Stimulated activated naive CD4-positive, alpha-beta T cell treated with Interleukin-2 at 50 U/mL for 16 hours (primary cell): ENCODE measurements around the gene SC5D.

Source experiments
- DNase-seq: peaks from one replicate; lab custom pipeline; 2025; lab: John Stamatoyannopoulos, UW

SC5D gene

GRCh38 chr11:121328967-121329679, 36.6 kb downstream of the SC5D start:
- no peak for DNase-seq

- DNase-seq = no peak
These were observed 37.3 kb downstream of the SC5D start for GRCh38 chr11:121329781-121330395.

GRCh38 chr11:121330614-121331435, 38.3 kb downstream of the SC5D start:
- DNase-seq = no peak

- no peak for DNase-seq
These were observed 42.6 kb downstream of the SC5D start for GRCh38 chr11:121334973-121335710.

GRCh38 chr11:121336279-121336937, 43.8 kb downstream of the SC5D start:
- DNase-seq = no peak

GRCh38 chr11:121337078-121337477, 44.5 kb downstream of the SC5D start:
- no peak for DNase-seq

- no peak for DNase-seq
These were observed 45.2 kb downstream of the SC5D start for GRCh38 chr11:121337740-121338272.

- no peak for DNase-seq
These were observed 46.0 kb downstream of the SC5D start for GRCh38 chr11:121338536-121338935.

- DNase-seq = no peak
These were observed 47.5 kb downstream of the SC5D start for GRCh38 chr11:121340032-121340580.

- DNase-seq = no peak
These were observed 49.0 kb downstream of the SC5D start for GRCh38 chr11:121341609-121342008.

- no peak for DNase-seq
These were observed 52.3 kb downstream of the SC5D start for GRCh38 chr11:121344824-121345223.

GRCh38 chr11:121347094-121347493, 54.5 kb downstream of the SC5D start:
- DNase-seq = no peak

GRCh38 chr11:121347813-121348212, 55.2 kb downstream of the SC5D start:
- DNase-seq = no peak

- no peak for DNase-seq
These were observed 55.8 kb downstream of the SC5D start for GRCh38 chr11:121348220-121348875.

GRCh38 chr11:121349790-121350189, 57.2 kb downstream of the SC5D start:
- no peak for DNase-seq

- DNase-seq = no peak
These were observed 57.9 kb downstream of the SC5D start for GRCh38 chr11:121350314-121351082.

GRCh38 chr11:121351083-121351630, 58.6 kb downstream of the SC5D start:
- no peak for DNase-seq

- DNase-seq = no peak
These were observed 59.8 kb downstream of the SC5D start for GRCh38 chr11:121352251-121352891.

GRCh38 chr11:121354192-121354591, 61.6 kb downstream of the SC5D start:
- no peak for DNase-seq
